Progenitor cell of endocrine pancreas (in vitro differentiated cells): Measurements from ENCODE around the gene SLC16A12. TPM values are rescaled to one million over a fixed set of nuclear protein-coding genes. Genes with fewer than 3 reads are reported as not detected.

Source experiments
- DNase-seq: peaks from one replicate; pipeline ENCODE4 v3.0.0; 2021; ENCODE audit warnings: low spot score; ENCODE audit not compliant: unreplicated experiment
- H3K27ac Mint-ChIP-seq: 2 replicates; pipeline ENCODE4 v1.8.0; 2021; ENCODE audit warnings: mild to moderate bottlenecking, moderate library complexity, mixed read lengths
- H3K27me3 Mint-ChIP-seq: 2 replicates; pipeline ENCODE4 v1.8.0; 2021; ENCODE audit warnings: mixed read lengths
- H3K36me3 Mint-ChIP-seq: 2 replicates; pipeline ENCODE4 v1.8.0; 2022; ENCODE audit warnings: mixed read lengths; ENCODE audit not compliant: insufficient read depth
- H3K4me1 Mint-ChIP-seq: 2 replicates; pipeline ENCODE4 v1.8.0; 2021; ENCODE audit warnings: low read depth, mixed read lengths
- H3K4me3 Mint-ChIP-seq: 2 replicates; pipeline ENCODE4 v1.8.0; 2021; ENCODE audit warnings: low read depth, mild to moderate bottlenecking, moderate library complexity, mixed read lengths
- H3K9me3 Mint-ChIP-seq: 2 replicates; pipeline ENCODE4 v1.8.0; 2021; ENCODE audit warnings: low read depth, mixed read lengths
- total RNA-seq: library from RNA; stranded (reverse); gene quantifications from 2 replicates; pipeline ENCODE4 v1.2.1, GENCODE V29; 2021
- TF ChIP-seq, protein P1 (sequence below): fragments of 200-600 bp; sonication (generic); IDR thresholded peaks from one replicate; pipeline ENCODE4 v1.5.0; 2021; ENCODE audit warnings: antibody characterized with exemption, mild to moderate bottlenecking; ENCODE audit not compliant: unreplicated experiment

The SLC16A12 gene
- total RNA-seq, 1 donor from 2014 or later: 16.1 TPM

- H3K27me3 Mint-ChIP-seq: no peaks in the 10 kb centered on the region
- peaks cover 17% of the 10 kb centered on the region for H3K36me3 Mint-ChIP-seq
- DNase-seq: no peak
- H3K27ac Mint-ChIP-seq: no peak overlapping the region
- TF ChIP-seq, protein P1, sequence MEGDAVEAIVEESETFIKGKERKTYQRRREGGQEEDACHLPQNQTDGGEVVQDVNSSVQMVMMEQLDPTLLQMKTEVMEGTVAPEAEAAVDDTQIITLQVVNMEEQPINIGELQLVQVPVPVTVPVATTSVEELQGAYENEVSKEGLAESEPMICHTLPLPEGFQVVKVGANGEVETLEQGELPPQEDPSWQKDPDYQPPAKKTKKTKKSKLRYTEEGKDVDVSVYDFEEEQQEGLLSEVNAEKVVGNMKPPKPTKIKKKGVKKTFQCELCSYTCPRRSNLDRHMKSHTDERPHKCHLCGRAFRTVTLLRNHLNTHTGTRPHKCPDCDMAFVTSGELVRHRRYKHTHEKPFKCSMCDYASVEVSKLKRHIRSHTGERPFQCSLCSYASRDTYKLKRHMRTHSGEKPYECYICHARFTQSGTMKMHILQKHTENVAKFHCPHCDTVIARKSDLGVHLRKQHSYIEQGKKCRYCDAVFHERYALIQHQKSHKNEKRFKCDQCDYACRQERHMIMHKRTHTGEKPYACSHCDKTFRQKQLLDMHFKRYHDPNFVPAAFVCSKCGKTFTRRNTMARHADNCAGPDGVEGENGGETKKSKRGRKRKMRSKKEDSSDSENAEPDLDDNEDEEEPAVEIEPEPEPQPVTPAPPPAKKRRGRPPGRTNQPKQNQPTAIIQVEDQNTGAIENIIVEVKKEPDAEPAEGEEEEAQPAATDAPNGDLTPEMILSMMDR: no peak
- H3K4me1 Mint-ChIP-seq: no peaks in the 10 kb centered on the region
- H3K4me3 Mint-ChIP-seq: no peak overlapping the region
- H3K9me3 Mint-ChIP-seq: peaks cover 7% of the 10 kb centered on the region
Observed at GRCh38 chr10:89404104-89405047, 131.0 kb downstream of the SLC16A12 start.

DNA sequence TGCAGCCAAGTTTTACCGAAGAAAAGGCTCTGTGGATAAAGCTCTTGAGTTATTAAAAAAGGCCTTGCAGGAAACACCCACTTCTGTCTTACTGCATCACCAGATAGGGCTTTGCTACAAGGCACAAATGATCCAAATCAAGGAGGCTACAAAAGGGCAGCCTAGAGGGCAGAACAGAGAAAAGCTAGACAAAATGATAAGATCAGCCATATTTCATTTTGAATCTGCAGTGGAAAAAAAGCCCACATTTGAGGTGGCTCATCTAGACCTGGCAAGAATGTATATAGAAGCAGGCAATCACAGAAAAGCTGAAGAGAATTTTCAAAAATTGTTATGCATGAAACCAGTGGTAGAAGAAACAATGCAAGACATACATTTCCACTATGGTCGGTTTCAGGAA is 132.4 kb downstream of the SLC16A12 start:
- peaks cover 11% of the 10 kb centered on the region for H3K9me3 Mint-ChIP-seq
- TF ChIP-seq, protein P1: no peak
- no peak overlapping the region for H3K4me3 Mint-ChIP-seq
- H3K27me3 Mint-ChIP-seq: no peaks in the 10 kb centered on the region
- no peak for DNase-seq
- peaks cover 17% of the 10 kb centered on the region for H3K36me3 Mint-ChIP-seq
- H3K27ac Mint-ChIP-seq: no peak overlapping the region
- H3K4me1 Mint-ChIP-seq: no peaks in the 10 kb centered on the region

- TF ChIP-seq, protein P1: no peak
- Mint-ChIP-seq H3K36me3 (peaks cover 7% of the 10 kb centered on the region), H3K27me3 (no peaks in the 10 kb centered on the region), H3K27ac (no peak overlapping the region), H3K4me1 (no peaks in the 10 kb centered on the region), H3K4me3 (no peak overlapping the region), H3K9me3 (peaks cover 11% of the 10 kb centered on the region)
- no peak for DNase-seq
Observed at GRCh38 chr10:89399956-89400355, 135.4 kb downstream of the SLC16A12 start.

- H3K36me3 Mint-ChIP-seq: no peaks in the 10 kb centered on the region
- TF ChIP-seq, protein P1: no peak
- no peak overlapping the region for H3K4me3 Mint-ChIP-seq
- H3K27me3 Mint-ChIP-seq: no peaks in the 10 kb centered on the region
- no peak overlapping the region for H3K27ac Mint-ChIP-seq
- H3K4me1 Mint-ChIP-seq: no peaks in the 10 kb centered on the region
- no peak for DNase-seq
- H3K9me3 Mint-ChIP-seq: peaks cover 7% of the 10 kb centered on the region
Observed at GRCh38 chr10:89398003-89398749, 137.2 kb downstream of the SLC16A12 start.

DNA sequence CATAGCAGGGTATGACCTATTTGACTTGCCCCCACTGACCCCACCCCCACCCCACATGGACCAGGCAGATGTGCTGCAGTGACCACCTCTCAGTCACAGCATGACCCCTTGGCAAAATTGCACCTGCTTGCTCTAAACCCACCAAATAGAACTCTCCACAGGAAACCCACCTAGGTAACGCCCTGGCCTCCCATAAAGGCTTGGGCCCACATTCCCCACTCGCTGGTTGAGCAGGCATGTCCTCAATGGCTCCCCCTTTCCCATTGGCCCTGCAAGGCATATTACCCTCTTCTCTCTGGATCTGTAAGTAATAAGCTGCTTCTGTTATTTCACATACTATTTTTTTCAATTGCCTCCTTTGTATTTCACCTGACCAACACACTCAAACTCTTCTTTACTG is 140.3 kb downstream of the SLC16A12 start:
- H3K27ac Mint-ChIP-seq: no peak overlapping the region
- no peaks in the 10 kb centered on the region for H3K27me3 Mint-ChIP-seq
- H3K9me3 Mint-ChIP-seq: peaks cover 7% of the 10 kb centered on the region
- H3K4me1 Mint-ChIP-seq: no peaks in the 10 kb centered on the region
- DNase-seq: no peak
- TF ChIP-seq, protein P1: no peak
- no peak overlapping the region for H3K4me3 Mint-ChIP-seq
- H3K36me3 Mint-ChIP-seq: no peaks in the 10 kb centered on the region
